GM19043 (cell line): ENCODE measurements around the gene ZFY.
"Not testable (repeated sequence)": the region's sequence is repeated elsewhere in the genome, so short reads cannot be mapped to it uniquely, and the experiment has no call there.

Source experiments
- ATAC-seq: cut with Tn5 transposase; IDR thresholded peaks from one replicate; pipeline ENCODE4 v1.9.1; 2021; ENCODE audit warnings: low read depth; ENCODE audit not compliant: unreplicated experiment

Gene ZFY

DNA sequence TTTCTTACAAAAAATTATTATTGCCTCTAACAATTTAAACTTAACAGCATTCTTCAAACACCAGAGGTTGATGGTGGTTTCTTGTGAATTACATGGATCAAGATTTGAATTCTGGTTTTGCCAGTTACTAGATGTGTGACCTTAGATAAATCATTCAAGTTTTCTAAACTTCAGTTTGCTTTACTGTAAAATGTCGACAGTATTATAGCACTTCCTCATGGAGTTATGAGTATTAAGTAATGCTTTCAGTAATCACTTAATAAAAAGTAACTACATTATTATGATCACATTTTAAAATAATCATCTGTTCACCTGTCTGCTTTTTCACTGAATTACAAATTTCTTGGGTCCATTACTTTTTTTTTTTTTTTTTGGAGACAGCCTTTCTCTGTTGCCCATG is 37.5 kb downstream of the ZFY start:
- ATAC-seq = peak; percentile 20

DNA sequence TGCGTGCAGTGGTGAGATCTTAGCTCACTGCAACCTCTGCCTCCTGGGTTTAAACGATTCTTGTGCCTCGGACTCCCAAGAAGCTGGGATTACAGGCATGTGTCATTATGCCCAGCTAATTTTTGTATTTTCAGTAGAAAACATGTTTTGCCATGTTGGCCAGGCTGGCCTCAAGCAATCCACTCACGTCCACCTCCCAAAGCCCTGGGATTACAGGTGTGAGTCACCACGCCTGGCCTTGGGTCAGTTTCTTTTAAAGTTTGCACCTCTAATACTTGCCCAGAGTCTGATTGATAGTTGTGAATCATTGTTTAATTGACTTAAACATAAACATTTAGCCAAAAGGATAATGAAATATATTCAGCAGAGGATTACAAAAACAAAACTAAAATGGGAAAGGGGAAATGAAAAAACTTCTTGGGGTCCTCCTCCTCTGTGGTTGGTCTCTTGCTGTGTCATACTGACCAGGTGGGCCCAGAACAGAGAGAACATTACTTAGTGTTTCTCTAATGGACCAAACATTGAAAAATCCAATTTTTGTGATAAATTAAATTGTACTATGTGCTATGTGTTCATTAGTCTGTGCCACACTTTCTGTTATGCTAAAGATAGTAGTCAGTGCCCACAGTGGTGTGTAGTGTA is 38.0 kb downstream of the ZFY start:
- ATAC-seq = peak; percentile 47

DNA sequence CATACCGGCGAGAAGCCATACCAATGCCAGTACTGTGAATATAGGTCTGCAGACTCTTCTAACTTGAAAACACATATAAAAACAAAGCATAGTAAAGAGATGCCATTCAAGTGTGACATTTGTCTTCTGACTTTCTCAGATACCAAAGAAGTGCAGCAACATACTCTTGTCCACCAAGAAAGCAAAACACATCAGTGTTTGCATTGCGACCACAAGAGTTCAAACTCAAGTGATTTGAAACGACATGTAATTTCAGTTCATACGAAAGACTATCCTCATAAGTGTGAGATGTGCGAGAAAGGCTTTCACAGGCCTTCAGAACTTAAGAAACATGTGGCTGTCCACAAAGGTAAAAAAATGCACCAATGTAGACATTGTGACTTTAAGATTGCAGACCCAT is 44.1 kb downstream of the ZFY start:
- ATAC-seq = no peak

DNA sequence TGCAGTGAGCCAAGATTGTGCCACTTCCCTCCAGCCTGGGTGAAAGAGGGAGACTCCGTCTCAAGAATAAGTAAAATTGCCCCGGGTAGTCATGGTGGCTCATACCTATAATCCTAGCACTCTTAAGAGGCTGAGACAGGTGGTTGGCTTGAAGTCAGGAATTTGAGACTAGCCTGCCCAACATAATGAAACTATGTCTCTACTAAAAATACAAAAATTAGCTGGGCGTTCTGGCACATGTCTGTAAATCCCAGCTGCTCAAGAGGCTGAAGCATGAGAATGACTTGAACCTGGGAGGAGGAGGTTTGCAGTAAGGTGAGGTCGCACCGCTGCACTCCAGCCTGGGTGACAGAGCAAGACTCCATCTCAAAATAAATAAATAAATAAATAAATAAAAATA is 49.3 kb downstream of the ZFY start:
- no peak for ATAC-seq

DNA sequence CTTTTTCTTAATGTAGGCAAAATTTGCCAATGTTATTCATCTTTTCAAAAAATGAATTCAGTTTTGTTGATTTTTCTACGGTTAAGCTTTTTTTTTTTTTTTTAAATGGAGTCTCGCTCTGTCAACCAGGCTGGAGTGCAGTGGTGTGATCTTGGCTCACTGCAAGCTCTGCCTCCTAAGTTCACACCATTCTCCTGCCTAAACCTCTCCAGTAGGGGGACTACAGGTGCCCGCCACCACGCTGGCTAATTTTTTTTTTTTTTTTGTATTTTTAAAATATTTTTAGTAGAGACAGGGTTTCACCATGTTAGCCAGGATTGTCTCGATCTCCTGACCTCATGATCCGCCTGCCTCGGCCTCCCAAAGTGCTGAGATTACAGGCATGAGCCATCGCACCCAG is 52.0 kb downstream of the ZFY start:
- not testable (repeated sequence) for ATAC-seq

DNA sequence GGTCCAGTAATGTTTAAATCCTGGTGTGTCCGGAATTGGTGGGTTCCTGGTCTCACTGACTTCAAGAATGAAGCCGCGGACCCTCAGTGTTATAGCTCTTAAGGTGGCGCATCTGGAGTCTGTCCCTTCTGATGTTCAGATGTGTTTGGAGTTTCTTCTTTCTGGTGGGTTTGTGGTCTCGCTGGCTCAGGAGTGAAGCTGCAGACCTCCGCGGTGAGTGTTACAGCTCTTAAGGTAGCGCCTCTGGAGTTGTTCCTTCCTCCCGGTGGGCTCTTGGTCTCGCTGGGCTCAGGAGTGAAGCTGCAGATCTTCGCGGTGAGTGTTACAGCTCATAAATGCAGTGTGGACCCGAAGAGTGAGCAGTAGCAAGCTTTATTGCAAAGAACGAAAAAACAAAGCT is 62.2 kb downstream of the ZFY start:
- not testable (repeated sequence) for ATAC-seq

DNA sequence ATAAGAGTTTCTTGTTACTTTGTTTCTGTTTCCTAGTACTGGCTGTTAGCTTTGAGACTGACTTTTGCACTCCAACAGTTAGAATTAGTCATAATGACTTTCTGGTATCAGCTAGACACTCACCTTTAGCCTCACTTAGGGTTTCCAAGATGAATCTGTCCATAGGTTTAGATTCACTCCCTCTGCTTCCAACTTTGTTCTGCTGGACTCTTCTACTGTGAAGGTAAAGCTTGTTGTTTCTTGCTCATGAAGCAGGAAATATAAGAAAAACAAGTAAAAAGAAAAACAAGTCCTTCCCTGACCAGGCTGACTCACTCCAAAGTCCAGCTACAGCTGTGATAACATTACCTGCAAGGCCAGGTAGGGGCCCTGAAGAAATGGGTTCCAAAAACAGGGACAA is 67.0 kb downstream of the ZFY start:
- no peak for ATAC-seq

DNA sequence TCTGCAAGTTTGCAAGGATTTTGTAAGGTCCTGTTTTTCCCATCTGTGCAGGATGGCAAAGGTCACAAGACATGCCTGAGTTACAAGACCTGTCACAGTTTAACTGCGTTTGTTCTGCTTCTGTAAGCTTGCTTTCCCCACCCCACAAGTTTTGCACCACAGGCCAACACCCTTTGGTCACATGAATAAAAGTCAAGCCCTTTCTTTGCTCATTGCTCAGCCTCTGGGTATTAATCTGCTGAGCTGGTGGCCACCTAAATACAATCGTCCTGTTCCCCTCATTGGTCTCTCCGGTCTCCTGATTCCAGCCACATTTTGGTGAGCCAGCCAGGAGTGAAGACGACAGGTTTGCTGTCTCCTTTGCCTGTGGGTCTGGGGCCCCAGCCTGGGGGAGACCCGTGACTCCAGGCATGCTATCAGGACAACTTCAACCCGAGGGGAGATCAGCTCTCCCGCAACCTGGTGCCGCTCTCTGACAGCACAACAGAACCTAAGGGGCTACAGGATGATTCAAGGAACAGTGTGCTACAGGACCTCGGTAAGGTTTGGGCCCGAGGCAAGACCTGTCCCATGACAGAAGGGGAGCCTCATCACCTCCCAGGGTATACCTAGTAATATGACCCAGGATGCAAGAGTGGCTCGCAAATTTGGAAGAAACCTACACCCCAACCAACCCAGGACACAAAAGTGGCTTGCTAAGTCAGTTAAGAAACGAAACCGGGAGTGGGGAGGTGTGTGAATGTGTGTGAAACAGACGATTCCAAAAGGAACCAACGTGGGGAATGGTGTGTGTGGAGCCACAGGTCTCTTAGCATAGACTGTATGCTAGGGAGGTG is 67.7 kb downstream of the ZFY start:
- ATAC-seq = peak; percentile 54

DNA sequence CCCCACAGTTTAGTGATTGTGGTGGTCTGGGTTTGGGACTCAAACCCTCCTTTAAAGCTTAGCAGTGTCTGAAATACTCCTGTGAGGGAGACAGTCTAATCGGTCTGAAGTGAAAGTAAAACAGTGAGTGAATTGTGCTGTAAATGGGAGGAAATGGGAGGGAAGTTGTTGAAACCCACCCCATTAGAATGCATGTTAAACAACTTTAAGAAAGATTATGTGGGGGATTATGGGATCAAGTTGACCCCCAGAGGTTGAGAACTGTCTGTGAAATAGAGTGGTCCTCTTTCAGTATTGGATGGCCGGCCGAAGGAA is 68.3 kb downstream of the ZFY start:
- no peak for ATAC-seq

DNA sequence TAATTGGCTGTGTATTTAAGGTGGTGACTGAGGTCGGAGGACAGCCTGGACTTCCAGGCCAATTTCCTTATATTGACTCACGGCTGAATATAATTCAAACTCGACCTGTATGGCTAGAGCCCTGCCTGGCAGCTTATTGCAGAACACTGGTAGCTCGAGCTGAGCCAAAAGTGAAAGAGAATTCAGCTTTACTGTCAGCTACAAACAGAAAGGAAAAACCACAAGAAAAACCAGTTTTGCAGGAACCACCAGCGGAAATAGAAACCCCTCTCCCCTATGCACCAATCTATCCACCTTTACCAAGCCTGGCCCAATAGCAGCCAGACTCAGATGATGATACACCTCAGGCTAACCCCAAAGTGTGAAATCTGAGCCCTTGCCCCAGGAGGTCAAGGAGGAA is 68.7 kb downstream of the ZFY start:
- ATAC-seq = peak; percentile 45

DNA sequence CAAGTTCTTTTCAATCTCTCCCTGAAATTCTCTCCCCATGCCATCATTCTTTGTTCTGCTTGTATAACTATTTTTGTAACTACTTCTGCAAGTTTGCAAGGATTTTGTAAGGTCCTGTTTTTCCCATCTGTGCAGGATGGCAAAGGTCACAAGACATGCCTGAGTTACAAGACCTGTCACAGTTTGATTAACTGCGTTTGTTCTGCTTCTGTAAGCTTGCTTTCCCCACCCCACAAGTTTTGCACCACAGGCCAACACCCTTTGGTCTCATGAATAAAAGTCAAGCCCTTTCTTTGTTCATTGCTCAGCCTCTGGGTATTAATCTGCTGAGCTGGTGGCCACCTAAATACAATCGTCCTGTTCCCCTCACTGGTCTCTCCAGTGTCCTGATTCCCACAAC is 70.8 kb downstream of the ZFY start:
- not testable (repeated sequence) for ATAC-seq

DNA sequence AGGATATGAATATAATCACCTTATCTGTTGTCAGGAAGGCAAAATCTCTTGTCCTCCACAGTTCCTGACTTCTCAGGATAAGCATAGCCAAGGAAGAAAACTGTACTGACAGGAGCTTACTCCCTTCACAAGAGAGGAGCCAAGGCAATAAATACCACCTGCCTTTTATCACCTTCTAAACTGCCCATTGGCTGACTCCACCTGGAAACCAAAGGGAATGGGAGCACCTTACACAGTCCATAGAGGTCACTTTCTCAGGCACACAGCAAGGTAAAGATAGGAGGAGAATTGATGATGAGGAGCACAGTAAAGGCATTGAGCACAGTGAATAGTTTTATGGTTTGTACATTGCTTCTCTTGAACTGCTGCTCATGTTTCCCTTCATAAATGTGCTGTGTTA is 72.8 kb downstream of the ZFY start:
- ATAC-seq = no peak

DNA sequence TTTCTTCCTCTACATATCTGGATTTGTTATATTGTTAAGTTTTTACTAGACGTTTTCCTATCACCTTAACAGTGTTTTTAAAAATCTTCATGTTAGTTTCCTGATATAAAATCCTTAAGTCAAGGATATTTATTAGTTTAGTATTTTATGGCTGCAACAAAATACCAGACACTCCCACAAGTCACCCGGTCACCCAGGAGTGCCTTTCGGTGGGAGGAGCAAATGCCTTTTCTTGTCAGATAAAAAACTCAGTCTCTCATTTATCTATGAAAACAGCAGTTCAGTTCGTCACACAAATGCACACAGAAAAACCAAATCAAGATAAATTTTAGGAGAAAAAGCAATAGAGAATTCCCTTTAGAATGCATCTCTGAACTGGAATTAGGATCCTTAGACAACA is 77.0 kb downstream of the ZFY start:
- ATAC-seq = no peak

DNA sequence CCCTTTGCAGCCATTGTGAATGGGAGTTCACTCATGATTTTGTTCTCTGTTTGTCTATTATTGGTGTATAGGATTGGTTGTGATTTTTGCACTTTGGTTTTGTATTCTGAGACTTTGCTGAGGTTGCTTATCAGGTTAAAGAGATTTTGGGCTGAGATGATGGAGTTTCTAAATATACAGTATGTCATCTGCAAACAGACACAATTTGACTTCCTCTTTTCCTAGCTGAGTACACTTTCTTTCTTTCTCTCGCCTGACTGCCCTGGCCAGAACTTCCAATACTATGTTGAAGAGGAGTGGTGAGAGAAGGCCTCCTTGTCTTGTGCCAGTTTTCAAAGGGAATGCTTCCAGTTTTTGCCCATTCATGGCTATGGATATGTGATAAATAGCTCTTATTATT is 81.4 kb downstream of the ZFY start:
- no peak for ATAC-seq

DNA sequence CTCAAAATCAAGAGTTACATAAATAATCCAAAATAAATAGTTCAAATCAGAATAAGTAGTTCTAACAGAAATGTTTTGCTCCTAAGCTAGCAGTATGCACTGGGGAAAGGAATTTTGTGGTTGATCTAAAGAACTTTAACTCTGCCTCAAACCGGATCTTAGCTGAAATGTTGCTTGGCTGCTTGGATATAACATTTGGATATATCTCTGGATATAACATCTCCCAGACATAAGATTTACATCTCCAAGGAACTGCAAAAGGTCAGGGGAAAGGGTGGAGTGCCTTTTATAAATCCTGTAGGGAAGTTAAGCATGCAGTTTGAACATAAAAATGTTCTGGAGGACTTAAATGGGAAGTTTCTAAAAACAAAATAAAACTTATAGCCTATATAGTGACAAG is 83.4 kb downstream of the ZFY start:
- no peak for ATAC-seq

DNA sequence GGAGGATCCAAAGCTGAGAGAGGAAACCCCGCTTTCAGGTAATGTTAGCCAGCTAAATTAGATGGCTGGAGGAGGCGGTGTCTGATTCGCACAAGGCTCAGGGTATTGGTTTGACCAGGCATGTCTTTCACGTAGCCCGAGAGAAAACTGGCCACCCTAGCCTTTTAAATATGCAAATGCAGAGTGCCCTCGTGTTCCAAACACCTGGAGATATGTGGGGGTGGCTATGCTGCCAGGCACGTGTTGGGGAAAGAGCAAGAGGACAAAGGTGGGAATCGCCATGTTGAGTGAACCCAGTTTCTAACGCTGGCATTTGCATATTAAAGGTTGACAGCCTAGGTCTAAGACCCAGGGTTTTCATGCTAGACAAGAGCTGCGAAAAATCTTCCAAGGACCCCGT is 84.4 kb downstream of the ZFY start:
- no peak for ATAC-seq

DNA sequence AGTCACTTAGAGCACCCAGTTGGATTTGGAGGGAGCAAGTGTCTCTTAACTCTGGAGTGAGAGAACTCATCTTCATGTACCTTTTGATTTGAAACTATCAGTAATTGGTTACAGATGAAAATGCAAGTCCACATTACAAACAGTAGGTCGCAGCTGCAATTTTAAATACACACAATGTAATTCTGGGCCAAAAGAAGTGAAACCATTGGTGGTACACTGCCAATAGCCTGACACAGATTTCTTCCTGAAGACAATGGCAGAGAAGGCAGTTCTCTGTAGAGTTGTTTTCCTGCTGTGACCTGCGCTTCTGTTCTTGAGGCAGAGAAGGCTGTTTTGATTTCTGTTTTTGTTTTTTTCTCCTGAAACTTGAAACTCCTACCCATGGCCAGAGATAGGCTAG is 86.0 kb downstream of the ZFY start:
- no peak for ATAC-seq

DNA sequence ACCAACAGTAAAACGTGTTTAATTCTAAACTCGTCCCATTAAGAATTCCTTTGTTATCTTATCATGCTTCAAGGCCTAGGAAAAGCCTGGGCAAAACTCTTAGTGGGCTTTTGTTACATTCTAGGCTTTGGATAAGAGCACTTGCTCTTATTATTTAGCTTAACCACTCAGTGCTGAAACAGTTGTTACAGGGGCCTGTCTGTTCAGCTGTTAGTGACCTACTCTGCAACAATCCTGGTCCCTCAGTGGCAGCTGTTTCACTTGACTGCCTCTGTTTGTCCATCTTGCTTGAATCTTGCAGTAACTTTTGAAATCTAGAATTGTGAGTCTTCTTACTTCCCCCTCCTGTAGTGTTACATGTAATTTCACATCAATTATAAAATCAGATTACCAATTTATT is 88.4 kb downstream of the ZFY start:
- ATAC-seq = no peak

DNA sequence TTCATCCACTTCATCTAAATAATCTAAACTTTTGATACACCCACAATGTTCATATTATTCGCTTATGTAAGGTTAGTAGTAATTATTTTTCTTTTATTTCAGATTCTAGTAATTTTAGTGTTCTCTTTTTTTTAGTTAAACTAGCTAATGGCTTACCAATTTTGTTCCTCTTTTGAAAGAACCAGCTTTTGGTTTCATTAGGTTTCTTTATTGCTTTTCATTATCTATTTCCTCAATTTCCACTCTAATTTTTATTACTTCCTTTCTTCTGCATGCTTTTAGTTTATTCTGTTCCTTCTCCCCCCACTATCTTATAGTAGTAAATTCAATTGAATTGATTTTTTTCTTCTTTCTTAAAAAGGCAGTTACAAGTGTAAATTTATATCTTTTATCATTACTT is 90.2 kb downstream of the ZFY start:
- no peak for ATAC-seq
